Left lung (tissue), 10 donors: ENCODE data around the gene POLR2F. TPM values are rescaled to one million over a fixed set of nuclear protein-coding genes. Genes with fewer than 3 reads are reported as not detected.
A peak's percentile ranks its signal among the peaks of the same experiment; 100 is the strongest.

Experiments used
- ATAC-seq: fragments of 200-7000 bp; cut with Tn5 transposase; one replicate; pipeline ENCODE4 v1.9.1; 2020; ENCODE audit warnings: moderate library complexity
- DNase-seq, 4 donors: peaks; one replicate each; pipeline ENCODE4 v3.0.0-alpha.2; 2013 to 2020
- H3K27ac ChIP-seq, 2 donors: fragments of 200-600 bp; sonication (generic) in 1 of 2; one replicate each; pipeline versions ENCODE4 v1.5.0 to v1.8.0; 2020 to 2021
- H3K27me3 ChIP-seq, 2 donors: fragments of 200-600 bp; sonication (generic) in 1 of 2; one replicate each; pipeline versions ENCODE4 v1.5.0 to v1.8.0; 2020 to 2021
- H3K36me3 ChIP-seq, 2 donors: fragments of 200-600 bp; sonication (generic) in 1 of 2; one replicate each; pipeline versions ENCODE4 v1.5.0 to v1.8.0; 2020 to 2021
- H3K4me1 ChIP-seq, 2 donors: fragments of 200-600 bp; one replicate each; pipeline ENCODE4 v1.8.0; 2021
- H3K4me3 ChIP-seq, 2 donors: fragments of 200-600 bp; sonication (generic) in 1 of 2; one replicate each; pipeline versions ENCODE4 v1.5.0 to v1.8.0; 2020 to 2021; ENCODE audit warnings: mild to moderate bottlenecking in 1 of 2
- H3K9me3 ChIP-seq, 2 donors: fragments of 200-600 bp; sonication (generic) in 1 of 2; one replicate each; pipeline versions ENCODE4 v1.5.0 to v1.8.0; 2020 to 2021
- CTCF ChIP-seq, 2 donors: fragments of 200-600 bp; sonication (generic) in 1 of 2; IDR thresholded peaks; one replicate each; pipeline versions ENCODE4 v1.5.0 to v1.8.0; 2021; ENCODE audit warnings: antibody characterized with exemption in 2 of 2
- intact Hi-C, 2 donors: fragments of 100-400 bp; cut with DNase I; formaldehyde crosslinking; loops; one replicate each; pipeline versions ENCODE4 v1.11.2 to v1.14.2; 2022
- polyA plus RNA-seq, 6 donors: library from polyadenylated mRNA; unstranded; fragments of 120-200 nt; gene quantifications; one replicate each; pipeline ENCODE4 v1.2.1, GENCODE V29; 2013; ENCODE audit not compliant: insufficient read length in 6 of 6
- total RNA-seq, 2 donors: library from RNA; stranded (reverse); fragmentation: NEBNext Ultra II Directional; extraction: Animal tissue kit (Norgen Biotek cat#: 25700); gene quantifications; one replicate each; pipeline ENCODE4 v1.2.1, GENCODE V29; 2021
- donor health status: DM: no; HTN: yes; CAD: no.
- donor health status: DM: no; HTN: no; CAD: no.

The POLR2F gene
- total and polyA plus RNA-seq, 8 donors, result 49.2 to 66.0 (median 60.2) TPM

- Histone ChIP-seq H3K4me1 (peaks cover 0 to 19% of the 10 kb centered on the region in 2 donors), H3K27me3 (no peaks in the 10 kb centered on the region), H3K4me3 (no peak overlapping the region), H3K36me3 (peaks cover 0 to 96% of the 10 kb centered on the region in 2 donors), H3K9me3 (no peaks in the 10 kb centered on the region), H3K27ac (peak overlapping the region in 1 of 2 donors; percentile 8)
- intact Hi-C loops, result no loop called here
- ATAC-seq (no peak), DNase-seq (no peak)
- TF ChIP-seq CTCF (IDR thresholded peaks at IDR 0.05), result no peak
Measured at GRCh38 chr22:37918580-37919270, 34.8 kb upstream of the POLR2F start.

GRCh38 chr22:37920126-37920525 lies 33.4 kb upstream of the POLR2F start:
- Histone ChIP-seq H3K27me3 (no peaks in the 10 kb centered on the region), H3K27ac (peak overlapping the region in 1 of 2 donors; percentile 34), H3K9me3 (no peaks in the 10 kb centered on the region), H3K4me1 (peaks cover 0 to 19% of the 10 kb centered on the region in 2 donors), H3K36me3 (peaks cover 0 to 96% of the 10 kb centered on the region in 2 donors), H3K4me3 (no peak overlapping the region)
- TF ChIP-seq CTCF (IDR thresholded peaks at IDR 0.05), result no peak
- no peak for DNase-seq
- intact Hi-C loops, result no loop called here
- no peak for ATAC-seq

- intact Hi-C loops, result no loop called here
- no peaks in the 10 kb centered on the region for H3K27me3 ChIP-seq
- TF ChIP-seq CTCF (IDR thresholded peaks at IDR 0.05), result no peak
- H3K4me1 ChIP-seq, result peaks cover 0 to 19% of the 10 kb centered on the region in 2 donors
- ATAC-seq (no peak), DNase-seq (no peak)
- peaks cover 0 to 96% of the 10 kb centered on the region in 2 donors for H3K36me3 ChIP-seq
- H3K9me3 ChIP-seq, result no peaks in the 10 kb centered on the region
- no peak overlapping the region for H3K4me3 ChIP-seq
- no peak overlapping the region for H3K27ac ChIP-seq
Measured at GRCh38 chr22:37922191-37922590, 31.3 kb upstream of the POLR2F start.

- TF ChIP-seq CTCF (IDR thresholded peaks at IDR 0.05), result no peak
- ATAC-seq, result no peak
- Histone ChIP-seq H3K4me1 (peaks cover 0 to 12% of the 10 kb centered on the region in 2 donors), H3K4me3 (no peak overlapping the region), H3K27ac (no peak overlapping the region), H3K27me3 (no peaks in the 10 kb centered on the region), H3K9me3 (no peaks in the 10 kb centered on the region), H3K36me3 (peaks cover 0 to 97% of the 10 kb centered on the region in 2 donors)
- intact Hi-C loops, result no loop called here
- no peak for DNase-seq
Measured at GRCh38 chr22:37923927-37924326, 29.6 kb upstream of the POLR2F start.

- H3K9me3 ChIP-seq, result no peaks in the 10 kb centered on the region
- no peak overlapping the region for H3K4me3 ChIP-seq
- intact Hi-C loops, result no loop called here
- no peak overlapping the region for H3K27ac ChIP-seq
- H3K27me3 ChIP-seq, result no peaks in the 10 kb centered on the region
- DNase-seq (no peak), ATAC-seq (no peak)
- TF ChIP-seq CTCF (IDR thresholded peaks at IDR 0.05), result no peak
- H3K36me3 ChIP-seq, result peaks cover 0 to 97% of the 10 kb centered on the region in 2 donors
- peaks cover 0 to 11% of the 10 kb centered on the region in 2 donors for H3K4me1 ChIP-seq
Measured at GRCh38 chr22:37924386-37925065, 29.0 kb upstream of the POLR2F start.
